Inflammatory macrophage treated with lipopolysaccharide for 4 hours (primary cell): Measurements from ENCODE around the gene EXOC6.

ENCODE experiments used
- DNase-seq: peaks from one replicate; pipeline ENCODE4 v3.0.0-alpha.2; 2020

Gene EXOC6, protein sequence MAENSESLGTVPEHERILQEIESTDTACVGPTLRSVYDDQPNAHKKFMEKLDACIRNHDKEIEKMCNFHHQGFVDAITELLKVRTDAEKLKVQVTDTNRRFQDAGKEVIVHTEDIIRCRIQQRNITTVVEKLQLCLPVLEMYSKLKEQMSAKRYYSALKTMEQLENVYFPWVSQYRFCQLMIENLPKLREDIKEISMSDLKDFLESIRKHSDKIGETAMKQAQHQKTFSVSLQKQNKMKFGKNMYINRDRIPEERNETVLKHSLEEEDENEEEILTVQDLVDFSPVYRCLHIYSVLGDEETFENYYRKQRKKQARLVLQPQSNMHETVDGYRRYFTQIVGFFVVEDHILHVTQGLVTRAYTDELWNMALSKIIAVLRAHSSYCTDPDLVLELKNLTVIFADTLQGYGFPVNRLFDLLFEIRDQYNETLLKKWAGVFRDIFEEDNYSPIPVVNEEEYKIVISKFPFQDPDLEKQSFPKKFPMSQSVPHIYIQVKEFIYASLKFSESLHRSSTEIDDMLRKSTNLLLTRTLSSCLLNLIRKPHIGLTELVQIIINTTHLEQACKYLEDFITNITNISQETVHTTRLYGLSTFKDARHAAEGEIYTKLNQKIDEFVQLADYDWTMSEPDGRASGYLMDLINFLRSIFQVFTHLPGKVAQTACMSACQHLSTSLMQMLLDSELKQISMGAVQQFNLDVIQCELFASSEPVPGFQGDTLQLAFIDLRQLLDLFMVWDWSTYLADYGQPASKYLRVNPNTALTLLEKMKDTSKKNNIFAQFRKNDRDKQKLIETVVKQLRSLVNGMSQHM

DNA sequence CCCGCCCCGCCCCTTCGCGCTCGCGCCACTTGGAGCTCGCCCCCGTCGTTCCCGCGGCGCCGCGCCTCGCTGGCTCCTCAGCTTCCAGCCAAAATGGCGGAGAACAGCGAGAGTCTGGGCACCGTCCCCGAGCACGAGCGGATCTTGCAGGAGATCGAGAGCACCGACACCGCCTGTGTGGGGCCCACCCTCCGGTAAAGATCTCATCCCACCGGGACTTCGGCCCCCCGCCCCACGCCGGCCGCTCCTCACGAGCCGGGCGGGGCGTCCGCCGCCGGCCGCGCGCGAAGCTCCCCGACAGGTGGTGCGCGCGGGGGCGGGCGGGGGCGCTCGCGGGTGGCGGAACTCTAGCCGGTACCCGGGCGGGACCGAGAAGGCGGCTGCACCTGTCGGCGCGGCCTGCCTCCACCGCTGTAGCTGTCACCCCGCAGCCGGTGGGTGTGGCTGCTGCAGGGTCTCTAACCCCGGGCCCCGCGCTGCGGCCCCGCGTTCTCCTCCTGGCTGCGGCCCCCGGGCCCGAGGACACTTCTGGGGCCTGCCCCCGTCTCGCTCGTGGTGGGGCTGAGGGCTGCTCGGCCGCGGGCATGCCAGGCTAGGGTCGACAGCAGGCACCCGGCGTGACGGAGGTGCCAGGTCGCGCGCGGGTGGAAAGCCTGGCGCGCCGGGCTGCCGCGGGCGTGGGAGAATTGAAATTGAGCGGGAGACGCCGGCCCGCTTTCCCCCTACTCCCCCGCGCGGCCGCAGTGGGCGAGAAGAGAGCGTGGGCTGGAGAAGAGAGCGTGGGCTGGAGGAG lies at the start of gene EXOC6:
EXOC6 (plus strand) TSS at position 80 of the 793 bp plus-strand sequence; CDS start at position 94, 14 bp downstream.
- DNase-seq = peak; percentile 82

DNA sequence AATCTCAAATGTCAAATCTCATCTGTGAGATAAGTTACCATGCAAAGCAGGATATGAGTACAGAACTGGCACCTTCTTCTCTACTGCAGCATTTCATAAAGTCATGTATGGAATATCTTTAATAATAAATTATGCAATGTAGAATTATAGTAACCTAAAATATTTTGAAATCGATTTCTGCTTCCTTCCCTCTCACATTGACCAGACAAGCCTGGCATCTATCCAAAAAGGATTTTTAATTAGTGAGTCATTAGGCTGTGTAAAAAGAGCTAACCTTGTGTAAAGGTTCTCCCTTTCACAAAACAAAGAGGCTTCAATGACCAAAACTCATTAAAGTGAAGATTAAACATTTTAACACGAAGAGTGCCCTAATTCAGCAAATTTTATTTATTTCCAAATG lies 48.8 kb upstream of the EXOC6 start:
- peak; percentile 44 for DNase-seq

DNA sequence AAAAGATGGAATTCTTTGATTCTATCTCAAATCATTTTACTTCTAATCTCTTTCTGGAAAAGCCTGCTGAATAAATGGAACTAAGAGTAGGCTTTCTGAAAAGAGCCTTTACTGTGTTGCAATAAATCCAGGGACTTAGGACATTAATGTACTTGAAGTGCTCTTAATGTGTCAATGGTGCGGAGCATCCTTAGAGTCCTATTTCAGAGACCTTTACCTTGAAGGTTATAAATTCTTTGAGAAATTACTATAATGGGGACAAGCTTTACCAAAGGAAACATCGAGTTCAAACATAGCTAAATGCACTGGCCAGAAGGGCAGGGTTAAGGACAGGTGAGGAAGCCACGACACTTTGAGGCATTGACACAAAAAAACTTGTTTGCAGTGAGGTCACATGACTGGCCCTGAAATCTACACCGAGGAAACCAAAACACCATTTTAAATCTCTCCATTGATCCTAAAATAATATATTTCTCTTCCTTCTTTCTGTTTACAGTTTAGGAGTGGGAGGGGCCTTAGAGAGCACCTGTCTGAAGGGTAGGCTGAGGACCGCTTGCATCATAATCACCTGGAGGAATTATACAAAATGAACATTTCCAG lies 48.1 kb upstream of the EXOC6 start:
- no peak for DNase-seq

DNA sequence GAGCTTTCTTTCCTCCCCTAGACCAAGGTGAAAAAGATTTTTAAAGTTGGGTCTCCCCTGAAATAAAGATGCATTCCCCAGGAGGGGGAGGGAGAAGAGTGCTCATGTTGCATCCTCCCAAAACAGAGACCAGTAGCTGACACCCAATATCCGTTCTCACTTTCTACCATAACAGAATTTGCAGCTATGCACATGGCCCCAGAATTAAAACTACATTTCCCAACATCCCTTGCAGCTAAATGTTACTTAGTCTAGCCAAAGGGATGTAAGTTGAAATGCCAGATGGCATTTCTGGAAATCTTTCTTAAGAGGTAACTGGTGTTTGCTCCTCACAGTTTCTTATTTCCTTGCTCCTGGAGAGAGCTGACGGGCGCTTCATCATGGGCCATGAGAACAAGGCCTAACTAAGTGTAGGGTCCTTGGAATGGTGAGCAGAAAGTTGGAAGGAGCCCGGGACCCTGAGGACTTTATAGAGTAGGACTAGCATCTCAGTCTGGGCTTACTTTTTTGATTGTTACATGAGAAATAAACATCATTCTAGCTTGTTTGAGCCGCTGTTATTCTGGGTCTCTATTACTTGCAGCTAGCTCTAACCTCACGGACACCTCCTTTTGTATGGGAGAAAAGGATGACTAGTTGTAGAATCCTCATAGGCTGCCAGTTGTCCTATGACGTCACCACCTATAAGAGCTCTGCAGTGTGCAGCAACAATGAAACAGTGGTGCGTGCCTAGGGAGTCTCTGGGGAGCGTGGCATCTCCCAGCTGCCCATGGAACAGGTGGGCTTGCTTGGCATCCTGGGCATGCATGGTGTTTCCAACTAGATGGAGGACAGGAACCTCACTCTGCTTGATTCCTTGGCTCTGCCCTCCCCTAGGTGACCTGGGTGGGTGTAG lies 46.1 kb upstream of the EXOC6 start:
- no peak for DNase-seq

DNA sequence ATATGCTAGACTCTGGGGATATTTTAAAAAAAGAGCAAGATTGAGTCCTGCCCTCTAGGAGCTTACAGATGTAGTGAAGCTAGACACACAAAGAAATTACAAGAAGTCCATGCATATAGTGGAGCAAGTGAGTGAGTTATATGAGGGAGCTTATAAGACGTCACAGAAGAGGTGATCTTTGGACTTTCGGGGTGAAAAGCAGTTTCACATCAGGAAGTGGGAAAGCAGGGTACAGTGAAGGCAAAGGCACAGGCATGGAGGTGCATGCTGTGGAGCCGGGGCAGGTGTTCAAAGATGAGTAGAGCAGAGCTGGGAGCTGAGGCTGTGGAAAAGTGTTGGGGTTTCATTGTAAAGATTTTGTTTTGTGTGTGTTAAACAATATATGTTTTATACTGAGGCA lies 38.5 kb upstream of the EXOC6 start:
- DNase-seq = no peak

DNA sequence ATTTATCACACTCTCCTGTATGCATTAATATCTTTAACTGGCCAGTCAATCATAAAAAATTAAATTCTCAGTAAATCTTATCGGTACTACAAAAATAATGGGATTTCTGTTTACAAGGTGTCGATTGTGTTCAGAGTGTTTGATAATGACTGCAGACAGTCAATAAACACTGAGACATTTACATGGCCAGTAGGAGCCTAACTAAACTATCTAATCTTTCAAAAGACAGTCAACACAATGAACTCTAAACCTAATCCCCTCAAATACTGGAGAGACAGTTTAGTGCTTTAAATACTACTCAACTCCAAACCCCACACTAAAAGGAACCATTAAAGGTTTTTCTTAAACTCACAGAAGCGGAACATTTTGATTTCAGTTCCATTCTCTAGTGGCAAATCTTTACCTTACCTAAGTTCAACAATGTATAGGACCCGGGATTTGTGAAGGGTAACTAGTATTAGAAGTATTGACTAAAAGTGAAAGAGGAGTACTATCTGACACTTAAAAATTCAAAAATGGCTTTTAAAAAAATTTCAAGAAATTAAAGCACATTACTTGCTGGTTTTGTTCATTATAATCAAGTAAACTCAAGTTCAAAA lies 37.3 kb upstream of the EXOC6 start:
- DNase-seq = no peak

DNA sequence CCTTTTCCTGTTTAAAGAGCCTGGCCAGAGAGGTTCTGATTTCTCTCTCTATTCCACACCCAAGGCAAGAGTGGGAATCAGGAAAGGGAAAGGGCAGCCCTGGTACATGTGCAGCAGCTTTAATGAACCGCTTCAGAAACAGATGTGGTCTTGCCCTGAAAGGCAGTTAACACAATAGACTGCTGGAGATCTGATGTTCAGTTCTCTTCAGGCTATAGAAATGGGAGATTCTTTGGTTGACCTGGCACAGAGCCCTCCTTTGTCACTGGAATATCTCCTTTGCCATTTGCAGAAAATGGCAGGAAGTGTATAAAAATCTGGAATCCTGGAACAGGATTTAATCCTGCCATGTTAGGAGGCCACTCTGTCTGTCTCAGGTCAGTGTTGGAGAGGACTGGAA lies 36.3 kb upstream of the EXOC6 start:
- no peak for DNase-seq

DNA sequence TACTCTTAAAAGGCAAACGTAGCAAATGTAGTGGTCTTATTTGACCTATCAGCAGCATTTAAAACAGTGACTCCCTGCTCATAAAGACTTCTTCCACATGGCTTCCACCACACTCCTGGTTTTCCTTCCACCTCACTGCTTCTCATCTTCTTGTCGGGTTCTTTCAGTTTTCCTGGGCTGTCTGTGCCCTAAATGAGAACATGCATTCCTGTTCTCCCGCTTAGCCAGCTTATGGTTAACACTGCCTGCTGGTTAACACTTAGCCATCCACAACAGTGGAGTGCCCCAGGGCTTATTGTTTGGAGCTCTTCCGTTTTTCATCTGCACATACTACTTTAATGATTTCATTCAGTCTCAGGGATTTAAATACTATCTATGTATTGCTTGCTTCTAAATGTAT lies 34.3 kb upstream of the EXOC6 start:
- no peak for DNase-seq

DNA sequence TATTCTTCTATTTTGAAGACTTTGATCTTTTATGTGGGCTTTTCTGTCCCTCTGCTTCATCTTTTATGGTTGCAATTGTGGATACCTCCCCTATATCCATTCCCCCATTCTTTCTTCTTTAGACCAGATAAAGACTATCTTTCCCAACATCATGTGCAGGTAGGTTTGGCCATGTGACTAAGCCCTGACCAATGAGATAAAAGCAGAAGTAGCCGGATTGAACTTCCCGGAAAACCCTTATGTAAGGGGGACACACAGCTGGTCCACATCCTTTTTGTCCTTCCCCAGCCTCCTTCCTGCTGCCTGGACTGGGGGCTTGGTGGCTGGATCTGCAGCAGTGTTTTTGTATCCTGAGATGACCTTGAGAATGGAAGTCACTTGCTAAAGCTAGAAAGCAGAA lies 33.5 kb upstream of the EXOC6 start:
- no peak for DNase-seq

DNA sequence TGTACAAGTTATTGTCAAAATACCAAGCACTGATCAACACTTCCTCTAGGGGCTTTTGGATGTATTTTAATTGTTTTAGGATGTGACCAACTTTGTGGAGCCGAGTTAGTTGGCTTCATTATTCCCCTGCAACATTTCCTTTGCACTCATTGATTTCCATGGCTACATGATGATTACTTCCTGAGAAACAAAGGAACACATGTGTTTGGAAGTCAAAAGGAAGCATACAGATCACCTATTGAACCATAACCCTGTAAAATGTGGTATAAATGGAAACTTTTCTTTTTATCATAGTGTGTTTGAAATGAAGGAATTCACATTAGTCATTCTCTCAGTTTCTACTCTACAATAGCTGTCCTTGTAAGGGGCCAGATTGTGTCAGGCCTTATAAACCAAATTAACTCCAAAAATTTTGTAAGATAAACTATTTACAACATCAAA lies 32.2 kb upstream of the EXOC6 start:
- DNase-seq = no peak

DNA sequence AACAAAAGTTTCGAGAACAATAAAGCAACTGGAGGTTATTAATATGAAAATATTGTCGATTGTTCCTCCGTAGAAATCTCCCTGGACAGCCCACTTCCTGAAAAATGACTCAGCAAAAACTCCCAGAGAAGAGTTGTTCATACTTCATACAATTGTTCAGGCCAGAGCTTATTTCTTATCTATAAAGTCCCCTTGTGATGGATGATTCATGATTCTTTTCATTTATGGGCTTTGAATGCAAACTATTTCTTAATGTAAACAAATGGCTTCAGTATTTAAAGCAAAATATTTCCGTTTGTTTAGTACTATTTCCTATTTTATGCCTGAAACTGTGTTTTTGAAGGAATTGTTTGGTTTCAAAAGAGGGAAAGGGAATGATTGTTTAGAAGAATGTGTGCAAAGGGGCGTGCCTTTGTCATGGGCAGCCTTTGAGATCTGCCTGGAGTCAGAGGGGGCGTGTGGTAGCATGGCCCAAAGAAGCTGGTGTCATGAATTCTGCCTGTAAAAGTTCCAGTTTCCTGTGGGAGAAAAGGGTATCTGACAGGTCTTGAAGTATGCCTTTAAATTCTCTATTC lies 26.2 kb upstream of the EXOC6 start:
- DNase-seq = peak; percentile 85

DNA sequence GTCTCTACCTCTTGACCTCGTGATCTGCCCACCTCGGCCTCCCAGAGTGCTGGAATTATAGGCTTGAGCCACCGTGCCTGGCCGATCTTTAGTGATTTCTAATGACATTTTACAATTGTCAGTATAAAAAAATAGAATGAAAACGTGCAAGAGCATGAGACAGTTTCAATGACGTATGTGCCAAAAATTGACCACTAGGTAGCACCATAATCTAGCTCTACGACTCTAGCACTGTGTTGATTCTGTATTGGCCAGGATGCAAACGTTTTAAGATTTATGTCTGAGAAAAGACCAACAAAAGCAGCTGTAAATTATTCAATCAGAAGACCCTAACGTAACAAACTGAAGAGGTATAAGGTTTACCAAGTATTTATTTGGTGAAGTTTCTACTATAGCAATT lies 25.4 kb upstream of the EXOC6 start:
- DNase-seq = peak; percentile 46

DNA sequence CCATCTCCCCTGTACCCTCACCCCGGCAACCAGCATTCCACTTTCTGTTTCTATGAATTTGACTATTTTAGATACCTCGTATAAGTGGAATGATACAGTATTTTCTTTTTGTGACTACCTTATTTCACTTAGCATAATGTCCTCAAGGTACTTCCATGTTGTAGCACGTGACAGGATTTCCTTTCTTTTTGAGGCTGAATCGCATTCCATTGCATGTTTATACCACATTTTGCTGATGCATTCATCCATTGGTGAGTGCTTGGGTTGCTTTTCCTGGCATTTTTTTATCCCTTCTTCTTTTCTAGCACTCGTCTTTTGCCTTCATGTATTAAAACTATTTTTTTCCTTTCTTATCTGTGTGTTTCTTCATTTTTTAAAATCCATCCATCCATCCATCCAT lies 22.3 kb upstream of the EXOC6 start:
- no peak for DNase-seq

DNA sequence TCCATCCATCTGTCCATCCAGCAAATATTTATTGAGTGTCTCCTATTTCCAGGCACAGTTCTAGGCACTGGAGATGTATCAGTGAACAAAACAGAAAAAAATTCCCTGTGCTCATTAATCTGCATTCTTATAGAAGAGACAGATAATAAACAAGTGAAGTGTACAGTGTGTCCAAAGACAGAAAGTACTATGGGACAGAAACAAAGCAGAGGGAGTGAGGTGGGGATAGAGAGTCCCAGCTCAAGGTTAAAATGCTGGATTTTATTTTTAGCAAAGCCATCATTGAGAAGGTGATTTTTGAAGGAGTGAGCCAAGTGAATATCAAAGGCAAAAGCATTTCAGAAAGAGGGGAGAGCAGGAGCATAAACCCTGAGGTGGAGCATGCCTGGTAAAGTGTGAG lies 21.8 kb upstream of the EXOC6 start:
- no peak for DNase-seq

DNA sequence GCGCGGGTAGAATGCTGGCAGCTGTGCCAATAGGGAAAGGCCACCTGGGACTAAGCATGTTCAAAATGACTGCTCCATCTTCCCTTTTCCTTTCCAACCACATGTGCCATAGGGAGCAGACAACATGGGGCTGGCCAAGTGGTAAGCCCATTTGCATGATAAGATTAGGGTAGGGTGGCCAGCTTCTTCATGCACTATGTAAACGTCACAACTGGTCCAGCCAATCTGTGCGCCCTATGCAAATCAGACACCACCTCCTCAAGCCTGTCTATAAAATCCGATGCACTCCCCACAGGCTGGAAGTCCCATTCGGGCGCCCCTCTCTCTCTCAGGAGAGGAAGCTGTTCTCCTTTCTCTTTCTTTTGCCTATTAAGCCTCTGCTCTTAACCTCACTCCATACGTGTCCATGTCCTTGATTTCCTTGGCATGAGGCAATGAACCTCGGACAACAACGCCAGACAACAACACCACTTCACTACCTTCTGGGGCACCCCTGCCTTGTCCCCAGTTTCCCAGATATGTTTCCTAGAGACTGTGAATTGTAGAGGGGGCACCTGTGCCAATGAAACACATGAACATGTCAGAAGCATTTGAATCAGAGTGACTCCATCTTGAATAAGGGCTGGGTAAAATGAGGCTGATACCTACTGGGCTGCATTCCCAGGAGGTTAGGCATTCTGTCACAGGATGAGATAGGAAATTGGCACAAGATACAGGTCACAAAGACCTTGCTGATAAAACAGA lies 19.1 kb upstream of the EXOC6 start:
- no peak for DNase-seq

DNA sequence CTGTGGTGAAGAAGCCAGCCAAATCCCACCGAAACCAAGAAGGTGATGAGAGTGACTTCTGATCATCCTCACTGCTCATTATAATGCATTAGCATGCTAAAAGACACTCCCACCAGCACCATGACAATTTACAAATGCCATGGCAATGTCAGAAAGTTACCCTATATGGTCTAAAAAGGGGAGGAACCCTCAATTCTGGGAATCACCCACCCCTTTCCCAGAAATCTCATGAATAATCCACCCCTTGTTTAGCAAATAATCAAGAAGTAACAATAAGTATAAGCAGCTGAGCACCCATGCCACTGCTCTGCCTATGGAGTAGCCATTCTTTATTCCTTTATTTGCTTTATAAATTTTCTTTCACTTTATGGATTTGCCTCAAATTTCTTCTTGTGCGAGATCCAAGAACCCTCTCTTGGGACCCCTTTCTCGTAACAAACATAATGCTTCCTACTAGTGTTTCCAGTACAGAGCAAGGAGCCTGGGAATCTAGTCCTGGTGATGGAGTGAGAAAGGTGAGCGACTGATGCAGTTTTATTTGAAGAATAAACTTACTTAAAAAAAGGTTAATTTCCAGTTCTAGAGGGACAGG lies 18.4 kb upstream of the EXOC6 start:
- no peak for DNase-seq

DNA sequence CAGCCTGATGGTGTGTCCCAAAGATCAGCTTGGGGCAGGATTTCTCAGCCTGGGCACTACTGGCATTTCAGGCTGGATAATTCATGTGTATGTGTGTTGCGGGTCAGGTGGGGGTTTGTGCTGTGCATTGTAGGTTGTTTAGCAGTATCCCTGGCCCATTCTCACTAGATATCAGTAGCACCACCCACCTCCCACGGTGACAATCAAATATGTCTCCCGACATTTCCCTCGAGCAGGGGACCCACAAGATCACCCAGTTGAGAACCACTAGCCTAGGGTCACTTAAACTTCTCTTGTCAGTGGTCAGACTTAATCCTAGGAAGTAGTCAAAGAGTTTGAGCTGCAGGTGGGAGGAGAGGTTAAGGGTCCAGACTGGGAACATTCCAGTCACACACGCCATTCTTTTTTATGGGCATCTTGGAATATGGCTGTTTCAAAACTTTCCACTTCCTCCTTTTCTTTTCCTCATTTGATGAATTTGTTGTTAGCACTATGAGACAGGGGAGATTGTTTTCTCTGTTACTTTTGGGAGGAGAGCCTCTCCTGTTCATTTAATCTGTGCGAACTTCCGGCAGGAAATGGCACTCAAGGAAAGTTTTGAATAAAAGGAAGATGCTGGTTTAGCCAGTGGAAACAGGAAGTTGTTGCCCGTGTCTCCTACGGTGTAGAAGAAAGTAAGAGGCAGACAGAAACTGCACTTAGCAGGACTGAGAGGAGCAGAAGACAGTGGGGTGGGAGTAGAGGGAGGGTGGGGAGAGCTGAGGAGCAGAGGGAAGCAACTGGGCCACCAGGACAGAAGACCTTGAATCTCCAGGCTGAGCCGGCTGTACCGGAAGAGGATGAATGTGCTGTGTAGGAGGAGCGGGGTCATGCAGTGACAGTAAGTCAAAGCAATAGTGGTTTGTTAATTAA lies 17.6 kb upstream of the EXOC6 start:
- DNase-seq = peak; percentile 63

DNA sequence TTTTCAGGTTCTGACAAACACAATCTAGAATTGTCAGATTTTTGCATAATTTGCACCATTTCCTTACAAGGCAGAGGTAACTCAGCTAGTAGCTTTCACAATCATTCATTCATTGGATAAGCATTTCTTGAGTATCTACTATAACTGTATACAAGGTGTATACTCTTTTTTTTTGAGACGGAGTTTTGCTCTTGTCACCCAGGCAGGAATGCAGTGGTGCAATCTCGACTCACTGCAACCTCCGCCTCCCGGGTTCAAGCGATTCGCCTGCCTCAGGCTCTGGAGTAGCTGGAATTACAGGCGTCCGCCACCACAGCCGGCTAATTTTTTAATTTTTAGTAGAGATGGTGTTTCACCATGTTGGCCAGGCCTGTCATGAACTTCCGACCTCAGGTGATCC lies 16.2 kb upstream of the EXOC6 start:
- DNase-seq = no peak
